Measurements from ENCODE around the gene IFITM2.
A peak's percentile ranks its signal among the peaks of the same experiment; 100 is the strongest.
"Not testable (repeated sequence)": the region's sequence is repeated elsewhere in the genome, so short reads cannot be mapped to it uniquely, and the experiment has no call there.

DNA sequence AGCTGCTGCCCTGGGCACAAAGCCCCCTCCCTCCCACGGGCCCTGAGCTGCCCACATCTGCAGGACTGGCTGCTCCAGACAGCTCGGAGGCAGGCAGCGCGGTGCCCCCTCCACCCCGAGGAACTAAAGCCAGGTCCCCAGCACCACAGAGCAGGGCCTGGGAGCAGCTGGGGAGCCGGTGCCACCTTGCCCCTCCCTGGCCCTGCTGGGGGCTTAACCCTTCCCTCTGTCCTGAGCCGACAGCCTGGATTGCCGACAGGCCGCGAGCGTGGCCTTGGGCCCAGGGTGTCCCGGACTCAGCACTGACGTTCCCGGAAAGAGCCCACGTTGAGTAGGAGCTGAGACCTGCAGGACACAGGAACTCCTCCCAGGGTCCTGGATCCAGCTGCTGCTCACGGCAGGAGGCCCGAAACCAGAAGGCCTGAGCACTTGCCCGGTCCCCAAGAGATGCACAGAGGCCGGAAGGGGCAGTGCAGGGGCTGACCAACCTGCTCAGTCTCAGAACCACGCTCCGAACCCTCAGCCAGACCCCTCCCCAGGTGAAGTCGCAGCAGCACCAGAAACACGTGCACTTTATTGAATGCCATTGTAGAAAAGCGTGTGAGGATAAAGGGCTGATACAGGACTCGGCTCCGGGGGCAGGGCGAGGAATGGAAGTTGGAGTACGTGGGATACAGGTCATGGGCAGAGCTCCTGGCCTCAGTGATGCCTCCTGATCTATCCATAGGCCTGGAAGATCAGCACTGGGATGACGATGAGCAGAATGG, 11.7 kb downstream of the IFITM2 start:
- TF ChIP-seq, protein P1, sequence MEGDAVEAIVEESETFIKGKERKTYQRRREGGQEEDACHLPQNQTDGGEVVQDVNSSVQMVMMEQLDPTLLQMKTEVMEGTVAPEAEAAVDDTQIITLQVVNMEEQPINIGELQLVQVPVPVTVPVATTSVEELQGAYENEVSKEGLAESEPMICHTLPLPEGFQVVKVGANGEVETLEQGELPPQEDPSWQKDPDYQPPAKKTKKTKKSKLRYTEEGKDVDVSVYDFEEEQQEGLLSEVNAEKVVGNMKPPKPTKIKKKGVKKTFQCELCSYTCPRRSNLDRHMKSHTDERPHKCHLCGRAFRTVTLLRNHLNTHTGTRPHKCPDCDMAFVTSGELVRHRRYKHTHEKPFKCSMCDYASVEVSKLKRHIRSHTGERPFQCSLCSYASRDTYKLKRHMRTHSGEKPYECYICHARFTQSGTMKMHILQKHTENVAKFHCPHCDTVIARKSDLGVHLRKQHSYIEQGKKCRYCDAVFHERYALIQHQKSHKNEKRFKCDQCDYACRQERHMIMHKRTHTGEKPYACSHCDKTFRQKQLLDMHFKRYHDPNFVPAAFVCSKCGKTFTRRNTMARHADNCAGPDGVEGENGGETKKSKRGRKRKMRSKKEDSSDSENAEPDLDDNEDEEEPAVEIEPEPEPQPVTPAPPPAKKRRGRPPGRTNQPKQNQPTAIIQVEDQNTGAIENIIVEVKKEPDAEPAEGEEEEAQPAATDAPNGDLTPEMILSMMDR (IDR thresholded peaks at IDR 0.05), result not testable (repeated sequence)
- TF ChIP-seq POLR2AphosphoS5 (IDR thresholded peaks at IDR 0.05), result peak in 1 of 3 donors; percentile 22
- TF ChIP-seq POLR2A (IDR thresholded peaks at IDR 0.05), result not testable (repeated sequence)
